ENCODE measurements around the gene PAK4.

Gene PAK4

DNA sequence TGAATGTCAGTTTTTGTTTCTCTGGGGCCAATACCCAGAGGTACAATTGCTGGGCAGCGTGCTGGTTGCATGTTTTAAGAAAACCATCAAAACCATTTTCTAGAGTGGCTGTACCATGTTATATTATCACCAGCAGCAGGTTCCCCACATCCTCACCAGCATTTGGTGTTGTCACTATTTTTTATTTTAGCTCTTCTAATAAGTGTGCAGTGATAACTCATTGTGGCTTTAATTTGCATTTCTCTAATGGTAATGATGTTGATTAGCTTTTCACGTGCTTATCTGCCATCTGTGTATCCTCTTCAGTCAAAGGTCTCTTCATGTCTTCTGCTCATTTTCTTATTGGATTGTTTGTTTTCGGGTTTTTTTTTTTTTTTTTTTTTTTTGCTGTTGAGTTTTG lies 21.9 kb downstream of the PAK4 start:
- no peak for DNase-seq

DNA sequence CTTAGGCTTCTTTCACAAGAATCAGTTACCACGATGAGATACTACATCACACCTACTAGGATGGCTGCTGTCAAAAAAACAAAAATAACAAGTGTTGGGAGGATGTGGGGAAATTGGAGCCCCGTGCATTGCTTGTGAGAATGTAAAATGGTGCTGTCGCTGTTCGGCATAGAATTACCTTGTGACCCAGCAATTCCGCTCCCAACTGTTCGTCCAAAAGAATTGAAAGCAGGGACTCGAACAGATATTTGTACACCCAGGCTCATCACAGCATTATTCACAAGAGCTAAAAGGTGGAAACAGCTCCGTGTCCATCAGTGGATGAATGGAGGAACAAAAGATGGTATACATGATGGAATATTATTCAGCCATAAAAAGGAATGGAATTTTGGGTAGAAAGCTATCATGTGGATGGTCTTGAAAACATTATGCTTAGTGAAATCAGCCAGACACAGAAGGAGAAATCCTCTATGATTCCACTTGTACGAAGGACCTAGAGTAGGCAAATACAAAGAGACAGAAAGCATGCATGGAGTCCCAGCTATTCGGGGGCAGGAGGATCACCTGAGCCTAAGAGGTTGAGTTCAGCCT lies 23.4 kb downstream of the PAK4 start:
- DNase-seq = no peak

DNA sequence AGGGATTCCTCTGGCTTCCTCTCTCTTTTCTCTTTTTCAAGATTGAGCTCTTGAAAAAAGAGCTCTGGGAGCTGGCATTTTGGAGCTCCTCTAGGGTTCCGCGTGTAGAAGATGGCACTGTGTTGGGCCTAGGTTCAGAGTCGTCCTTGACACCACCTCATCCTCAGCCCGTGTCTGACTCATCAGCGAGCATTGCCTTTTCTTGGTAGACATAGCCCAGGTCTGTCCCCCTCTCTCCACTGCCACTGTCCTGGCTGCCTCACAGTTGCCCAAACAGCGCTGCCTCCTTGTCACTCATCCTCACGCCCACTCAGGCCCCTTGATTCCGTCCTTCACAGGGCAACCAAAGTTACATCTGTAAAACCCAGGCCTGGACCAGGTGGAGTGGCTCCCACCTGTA lies 24.6 kb downstream of the PAK4 start:
- DNase-seq = no peak

- DNase-seq = no peak
Observed at GRCh38 chr19:39150807-39151600, 25.4 kb downstream of the PAK4 start.

GRCh38 chr19:39152066-39152465 lies 26.5 kb downstream of the PAK4 start:
- no peak for DNase-seq

DNA sequence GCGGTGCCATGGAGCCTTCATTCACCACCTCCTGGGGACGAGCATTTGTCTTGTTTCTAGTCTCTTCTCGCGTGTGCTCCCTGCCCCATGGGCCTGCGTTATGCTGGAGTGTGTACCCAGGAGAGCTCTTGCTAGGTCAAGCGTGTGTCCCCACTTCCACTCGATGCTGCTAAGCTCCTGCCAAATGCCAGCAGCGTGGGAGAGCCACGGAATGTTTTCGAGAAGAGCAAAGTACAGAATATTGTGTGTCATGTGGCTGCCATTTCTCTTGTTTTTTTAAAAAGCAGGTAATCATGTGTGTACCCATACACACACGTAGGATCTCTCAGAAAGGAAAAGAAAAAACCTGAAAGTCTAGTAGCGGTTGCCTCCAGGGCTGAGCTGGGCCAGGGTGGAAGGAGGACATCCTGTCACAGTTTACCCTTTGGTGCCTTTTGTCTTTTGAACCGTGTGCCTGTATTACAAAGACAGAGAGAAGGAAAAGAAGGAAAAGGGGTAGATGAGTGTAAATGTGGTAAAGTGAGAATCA lies 28.6 kb downstream of the PAK4 start:
- no peak for DNase-seq

- DNase-seq = peak; percentile 93
Observed at GRCh38 chr19:39154629-39155100, 29.1 kb downstream of the PAK4 start.

GRCh38 chr19:39155114-39155700 lies 29.6 kb downstream of the PAK4 start:
- no peak for DNase-seq

GRCh38 chr19:39155741-39156140 lies 30.2 kb downstream of the PAK4 start:
- no peak for DNase-seq

DNA sequence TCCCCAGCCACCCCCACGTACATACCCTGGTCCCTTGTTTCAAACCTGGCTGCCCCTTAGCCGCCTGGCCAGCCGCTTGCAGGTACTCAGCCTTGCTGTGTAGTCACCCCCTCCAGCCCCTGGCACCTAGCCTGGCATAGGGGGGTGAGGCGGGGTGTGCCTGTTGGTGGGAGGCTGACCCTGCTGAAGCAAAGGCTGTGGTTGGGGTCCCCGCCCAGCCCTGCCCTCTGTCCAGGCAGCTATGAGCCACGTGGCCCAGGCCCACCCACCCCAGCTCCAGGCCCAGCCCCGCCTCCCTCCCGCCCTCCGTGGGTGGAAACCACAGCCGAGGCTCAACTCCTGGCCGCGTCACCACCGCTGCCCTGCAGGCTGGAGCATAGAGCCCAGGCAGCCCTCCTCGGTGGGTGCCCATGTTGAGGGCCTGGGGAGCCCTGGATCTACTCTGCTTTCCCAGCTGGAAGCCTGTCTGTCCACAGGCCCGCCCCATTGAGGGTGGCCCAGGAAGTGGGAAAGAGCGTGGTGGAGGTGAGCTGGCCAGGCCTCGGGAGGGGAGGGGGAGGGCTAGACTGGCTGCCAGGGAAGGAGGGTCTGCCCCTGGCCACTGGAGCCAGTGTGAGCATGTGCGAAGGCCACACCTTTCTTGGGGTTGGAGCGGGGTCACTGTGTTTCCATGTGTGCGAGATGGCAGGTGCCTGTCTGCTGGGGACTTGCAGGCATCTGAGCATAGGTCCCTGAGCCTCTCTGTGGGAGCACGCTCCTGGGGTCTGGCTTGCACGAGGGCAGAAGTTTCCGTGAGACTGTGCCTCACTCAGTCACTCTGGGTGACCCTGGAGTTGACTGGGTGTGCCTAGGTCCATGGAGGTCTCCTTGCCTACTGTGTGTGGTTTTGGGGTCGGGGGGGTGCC lies 31.0 kb downstream of the PAK4 start:
- peak; percentile 65 for DNase-seq

GRCh38 chr19:39157275-39157996 lies 31.9 kb downstream of the PAK4 start:
- DNase-seq = no peak

GRCh38 chr19:39157997-39158389 lies 32.4 kb downstream of the PAK4 start:
- no peak for DNase-seq

DNA sequence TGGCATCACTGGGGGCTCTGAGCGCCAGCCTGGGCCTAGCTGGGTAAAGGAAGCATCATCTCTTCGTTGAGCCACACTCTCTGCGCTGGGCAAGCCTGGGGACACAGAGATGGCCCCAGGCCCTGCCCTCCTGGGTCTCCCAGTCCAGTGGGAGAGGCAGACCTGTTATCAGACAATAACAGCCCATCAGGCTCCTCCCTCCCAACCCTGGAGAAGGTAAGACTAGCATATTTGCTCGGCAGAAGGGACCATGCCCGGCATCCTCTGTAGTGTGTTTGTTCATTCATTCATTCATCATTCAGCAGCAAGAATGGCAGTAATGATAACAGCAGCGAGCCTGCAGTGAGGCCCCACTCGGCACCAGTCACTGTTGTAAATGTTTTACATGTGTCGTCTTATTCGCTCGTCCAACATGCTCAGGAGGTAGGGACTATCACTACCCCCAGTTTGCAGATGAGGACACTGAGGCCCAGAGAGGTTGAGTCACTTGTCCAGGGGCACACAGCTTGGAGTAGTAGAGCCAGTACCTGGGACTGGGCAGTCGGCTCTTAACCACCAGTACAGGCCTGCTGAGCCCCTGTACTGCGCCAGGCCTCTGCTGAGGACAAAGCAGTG lies 33.2 kb downstream of the PAK4 start:
- no peak for DNase-seq

DNA sequence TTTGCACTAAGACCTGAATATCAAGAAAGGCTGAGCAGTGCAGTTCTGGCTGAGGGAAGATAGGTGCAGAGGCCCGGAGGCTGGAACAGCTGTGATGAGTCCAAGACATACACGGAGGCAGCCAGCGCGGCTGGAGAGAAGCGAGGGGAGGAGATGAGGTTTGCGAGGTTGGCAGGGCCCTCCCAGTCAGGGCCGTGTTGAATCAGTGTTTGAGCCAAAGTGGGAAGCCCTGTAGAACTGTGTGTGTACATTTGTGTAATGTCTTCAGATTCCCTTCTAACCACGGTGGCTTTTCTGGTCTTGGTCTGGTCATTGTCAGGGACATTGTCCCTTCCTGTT lies 34.9 kb downstream of the PAK4 start:
- no peak for DNase-seq

DNA sequence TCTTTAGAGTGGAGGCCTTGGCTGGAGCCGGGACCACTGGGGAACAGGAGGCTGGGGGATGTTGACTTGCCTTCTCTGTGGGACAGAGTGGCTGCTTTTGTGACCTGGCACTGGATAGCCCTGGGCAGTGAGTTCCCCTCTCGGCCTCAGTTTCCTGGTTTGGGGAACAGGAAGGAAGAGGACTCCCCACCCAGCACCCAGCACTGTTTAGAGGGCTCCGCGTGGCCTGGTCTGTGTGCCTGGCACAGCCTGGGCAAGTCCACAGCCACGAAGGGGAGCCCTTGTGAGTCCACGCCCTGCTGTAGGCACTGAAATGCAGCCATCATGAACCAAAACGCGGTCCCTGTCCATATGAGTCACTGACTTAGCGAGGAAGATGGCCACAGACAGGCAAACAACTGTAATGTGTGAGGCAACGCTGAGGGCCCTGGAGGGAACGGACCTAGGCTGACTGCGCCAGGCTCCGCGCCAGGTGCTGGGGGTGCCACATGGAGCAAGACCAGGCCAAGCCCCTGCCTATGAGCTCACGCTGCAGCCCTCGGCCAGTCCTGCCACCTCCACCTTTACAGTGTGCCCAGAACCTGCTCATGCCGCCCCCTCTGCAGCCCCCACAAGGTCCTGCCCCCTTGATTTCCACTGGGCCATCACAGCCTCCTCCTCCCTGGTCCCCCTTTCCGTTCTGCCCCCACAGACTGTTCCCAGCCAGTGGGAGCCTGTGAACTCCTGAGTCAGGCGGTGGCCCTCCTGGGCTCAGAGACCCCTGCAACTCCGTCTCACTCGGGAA lies 35.5 kb downstream of the PAK4 start:
- DNase-seq = no peak

GRCh38 chr19:39162441-39163043 lies 37.0 kb downstream of the PAK4 start:
- DNase-seq = no peak

DNA sequence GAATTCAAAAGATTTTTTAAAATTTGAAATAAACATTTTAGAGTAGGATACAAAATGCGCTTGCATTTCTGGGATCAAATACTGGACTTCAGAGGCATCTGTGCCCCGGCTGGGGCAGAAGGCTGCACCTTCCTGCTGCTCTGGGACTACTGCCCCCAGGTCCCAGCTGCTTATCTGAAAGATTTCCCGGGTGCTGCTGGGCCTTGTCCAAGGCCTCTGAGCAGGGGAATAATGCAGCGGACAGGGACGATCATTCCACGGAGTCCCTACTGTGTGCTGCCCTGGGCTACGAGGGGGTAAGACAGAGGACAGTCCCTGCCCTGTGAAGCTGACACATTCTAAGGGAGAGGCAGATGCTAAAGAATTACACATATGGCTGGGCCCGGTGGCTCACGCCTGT lies 38.0 kb downstream of the PAK4 start:
- DNase-seq = no peak

GRCh38 chr19:39164289-39164688 lies 38.7 kb downstream of the PAK4 start:
- no peak for DNase-seq

DNA sequence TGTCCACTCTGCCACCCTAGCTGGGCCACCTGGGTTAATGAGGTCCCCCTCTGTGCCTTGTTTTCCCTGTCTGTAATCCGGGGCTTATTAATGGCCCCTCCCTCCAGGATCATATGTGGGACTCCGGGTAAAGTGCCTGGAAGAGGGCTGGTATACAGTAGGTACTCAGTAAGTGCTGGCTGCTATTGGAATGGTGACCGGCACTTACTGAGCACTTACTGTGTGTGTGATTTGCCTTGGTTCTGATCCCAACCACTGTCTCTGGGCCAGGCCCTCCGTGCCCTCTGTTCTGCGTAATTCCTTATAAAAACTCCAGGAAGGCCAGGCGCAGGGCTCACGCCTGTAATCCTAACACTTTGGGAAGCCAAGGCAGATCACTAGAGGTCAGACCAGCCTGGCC lies 40.3 kb downstream of the PAK4 start:
- no peak for DNase-seq

GRCh38 chr19:39166571-39167391 lies 41.2 kb downstream of the PAK4 start:
- peak; percentile 65 for DNase-seq
